DMS153 treated with DMSO at 0.1 percent for 48 hours (cell line): Measurements from ENCODE around the gene PCDHGB1.
"Not testable (repeated sequence)": the region's sequence is repeated elsewhere in the genome, so short reads cannot be mapped to it uniquely, and the experiment has no call there.

Experiments
- DNase-seq: peaks from one replicate; lab custom pipeline; 2025; ENCODE audit not compliant: unreplicated experiment; lab: John Stamatoyannopoulos, UW

The PCDHGB1 gene

GRCh38 chr5:141382469-141383294 is 32.8 kb downstream of the PCDHGB1 start, which contains the start of gene PCDHGA7:
Gene PCDHGA7 (plus strand): TSS chr5:141382742. CDS start chr5:141382900, 158 bp downstream.
- no peak for DNase-seq

- DNase-seq: no peak
These were observed 33.4 kb downstream of the PCDHGB1 start for GRCh38 chr5:141383345-141383744.

GRCh38 chr5:141384471-141385267 is 34.8 kb downstream of the PCDHGB1 start:
- DNase-seq: no peak

GRCh38 chr5:141387557-141388311 is 37.8 kb downstream of the PCDHGB1 start, which contains the start of gene PCDHGB4:
Gene PCDHGB4 (plus strand): TSS chr5:141387698. CDS start chr5:141387885, 187 bp downstream.
- not testable (repeated sequence) for DNase-seq

- no peak for DNase-seq
These were observed 38.8 kb downstream of the PCDHGB1 start for GRCh38 chr5:141388661-141389060.

GRCh38 chr5:141389153-141390042 is 39.5 kb downstream of the PCDHGB1 start:
- no peak for DNase-seq

- no peak for DNase-seq
These were observed 42.7 kb downstream of the PCDHGB1 start, which contains the start of gene PCDHGA8 for GRCh38 chr5:141392429-141393198. Gene PCDHGA8 (plus strand): TSS chr5:141392633. CDS start chr5:141392814, 181 bp downstream.

GRCh38 chr5:141393267-141393666 is 43.4 kb downstream of the PCDHGB1 start:
- DNase-seq: no peak

- DNase-seq: not testable (repeated sequence)
These were observed 44.7 kb downstream of the PCDHGB1 start for GRCh38 chr5:141394401-141395187.

- not testable (repeated sequence) for DNase-seq
These were observed 48.1 kb downstream of the PCDHGB1 start, which contains the start of gene PCDHGB5 for GRCh38 chr5:141397756-141398551. Gene PCDHGB5 (plus strand): TSS chr5:141397947. CDS start chr5:141398128, 181 bp downstream.

GRCh38 chr5:141398608-141399007 is 48.7 kb downstream of the PCDHGB1 start:
- DNase-seq: no peak

- no peak for DNase-seq
These were observed 49.8 kb downstream of the PCDHGB1 start for GRCh38 chr5:141399555-141400258.
